ENCODE results near the gene CAP2.
A peak's percentile ranks its signal among the peaks of the same experiment; 100 is the strongest.

The CAP2 gene

DNA sequence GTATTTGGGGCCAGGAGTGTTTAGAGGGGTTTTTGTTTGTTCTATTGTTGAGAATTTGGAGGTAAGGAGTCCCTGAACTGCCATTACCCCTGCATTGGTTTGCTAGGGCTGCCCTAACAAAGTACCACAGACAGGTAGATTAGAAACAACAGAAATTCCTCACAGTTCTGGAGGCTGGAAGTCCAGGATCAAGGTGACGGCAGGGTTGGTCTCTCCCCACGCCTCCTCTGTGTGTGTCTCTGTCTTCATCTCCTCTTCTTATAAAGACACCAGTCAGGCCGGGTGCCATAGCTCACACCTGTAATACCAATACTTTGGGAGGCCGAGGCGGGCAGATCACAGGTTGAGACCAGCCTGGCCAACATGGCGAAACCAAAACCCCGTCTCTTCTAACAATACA, 109.7 kb downstream of the CAP2 start:
- TF ChIP-seq, protein P1, sequence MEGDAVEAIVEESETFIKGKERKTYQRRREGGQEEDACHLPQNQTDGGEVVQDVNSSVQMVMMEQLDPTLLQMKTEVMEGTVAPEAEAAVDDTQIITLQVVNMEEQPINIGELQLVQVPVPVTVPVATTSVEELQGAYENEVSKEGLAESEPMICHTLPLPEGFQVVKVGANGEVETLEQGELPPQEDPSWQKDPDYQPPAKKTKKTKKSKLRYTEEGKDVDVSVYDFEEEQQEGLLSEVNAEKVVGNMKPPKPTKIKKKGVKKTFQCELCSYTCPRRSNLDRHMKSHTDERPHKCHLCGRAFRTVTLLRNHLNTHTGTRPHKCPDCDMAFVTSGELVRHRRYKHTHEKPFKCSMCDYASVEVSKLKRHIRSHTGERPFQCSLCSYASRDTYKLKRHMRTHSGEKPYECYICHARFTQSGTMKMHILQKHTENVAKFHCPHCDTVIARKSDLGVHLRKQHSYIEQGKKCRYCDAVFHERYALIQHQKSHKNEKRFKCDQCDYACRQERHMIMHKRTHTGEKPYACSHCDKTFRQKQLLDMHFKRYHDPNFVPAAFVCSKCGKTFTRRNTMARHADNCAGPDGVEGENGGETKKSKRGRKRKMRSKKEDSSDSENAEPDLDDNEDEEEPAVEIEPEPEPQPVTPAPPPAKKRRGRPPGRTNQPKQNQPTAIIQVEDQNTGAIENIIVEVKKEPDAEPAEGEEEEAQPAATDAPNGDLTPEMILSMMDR (IDR thresholded peaks at IDR 0.05; ENCODE audit: low read depth, low read length, missing control alignments) = no peak
- in situ Hi-C loops (cut with HindIII; ENCODE audit: low sequenced_read_pairs) = loop anchor here (10.0 kb wide), 1 partner anchor 348 kb away; no protein-coding TSS in a partner anchor
- DNase-seq (ENCODE audit: low read depth) = no peak
- H3K4me3 ChIP-seq (ENCODE audit: low read depth, low read length) = no peak overlapping the region

DNA sequence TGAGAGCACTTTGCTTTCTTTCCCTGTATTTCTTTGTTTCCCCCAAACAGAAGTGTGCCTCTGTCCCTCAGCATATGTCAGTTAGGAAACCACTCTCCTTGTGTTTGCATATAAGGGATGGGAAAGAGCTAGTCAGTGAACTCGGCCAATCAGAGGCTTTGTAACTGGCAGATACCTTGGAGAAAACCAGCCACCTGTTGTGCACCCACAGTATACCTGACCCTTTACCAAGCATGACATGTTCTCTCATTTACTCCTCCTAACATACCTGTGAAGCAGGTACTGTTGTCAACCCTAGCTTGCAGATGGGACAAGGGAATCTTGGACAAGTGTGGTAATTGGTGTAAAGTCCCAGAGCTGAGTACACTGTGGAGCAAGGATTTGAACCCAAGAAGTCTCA, 110.6 kb downstream of the CAP2 start:
- H3K4me3 ChIP-seq (ENCODE audit: low read depth, low read length) = no peak overlapping the region
- in situ Hi-C loops (cut with HindIII; ENCODE audit: low sequenced_read_pairs) = loop anchor here (10.0 kb wide), 1 partner anchor 349 kb away; no protein-coding TSS in a partner anchor
- TF ChIP-seq, protein P1 (IDR thresholded peaks at IDR 0.05; ENCODE audit: low read depth, low read length, missing control alignments) = no peak

GRCh38 chr6:17505062-17505476, 111.7 kb downstream of the CAP2 start:
- in situ Hi-C loops (cut with HindIII; ENCODE audit: low sequenced_read_pairs) = loop anchor here (10.0 kb wide), 1 partner anchor 350 kb away; no protein-coding TSS in a partner anchor
- DNase-seq (ENCODE audit: low read depth) = no peak
- TF ChIP-seq, protein P1 (IDR thresholded peaks at IDR 0.05; ENCODE audit: low read depth, low read length, missing control alignments) = peak; percentile 40
- H3K4me3 ChIP-seq (ENCODE audit: low read depth, low read length) = no peak overlapping the region

More for the DNA sequence above, 110.6 kb downstream of the CAP2 start:
- no peak for DNase-seq (ENCODE audit: low read depth)

- TF ChIP-seq, protein P1 (IDR thresholded peaks at IDR 0.05; ENCODE audit: low read depth, low read length, missing control alignments) = no peak
- in situ Hi-C loops (cut with HindIII; ENCODE audit: low sequenced_read_pairs) = loop anchor here (10.0 kb wide), 1 partner anchor 351 kb away; no protein-coding TSS in a partner anchor
- no peak for DNase-seq (ENCODE audit: low read depth)
- H3K4me3 ChIP-seq (ENCODE audit: low read depth, low read length) = no peak overlapping the region
Measured at GRCh38 chr6:17505767-17506280, 112.4 kb downstream of the CAP2 start.

- no peak for DNase-seq (ENCODE audit: low read depth)
- H3K4me3 ChIP-seq (ENCODE audit: low read depth, low read length) = no peak overlapping the region
- in situ Hi-C loops (cut with HindIII; ENCODE audit: low sequenced_read_pairs) = loop anchor here (10.0 kb wide), 1 partner anchor 352 kb away; no protein-coding TSS in a partner anchor
- TF ChIP-seq, protein P1 (IDR thresholded peaks at IDR 0.05; ENCODE audit: low read depth, low read length, missing control alignments) = no peak
Measured at GRCh38 chr6:17506531-17506930, 113.1 kb downstream of the CAP2 start.

GRCh38 chr6:17506962-17507361, 113.6 kb downstream of the CAP2 start:
- in situ Hi-C loops (cut with HindIII; ENCODE audit: low sequenced_read_pairs) = loop anchor here (10.0 kb wide), 1 partner anchor 352 kb away; no protein-coding TSS in a partner anchor
- H3K4me3 ChIP-seq (ENCODE audit: low read depth, low read length) = no peak overlapping the region
- TF ChIP-seq, protein P1 (IDR thresholded peaks at IDR 0.05; ENCODE audit: low read depth, low read length, missing control alignments) = no peak
- no peak for DNase-seq (ENCODE audit: low read depth)
